LNCAP (cell line): ENCODE results near the gene MRPL12.

Experiments used
- CTCF ChIP-seq: fragments of 450-650 bp; IDR thresholded peaks from 2 replicates; pipeline ENCODE4 v1.5.1; 2017; ENCODE audit warnings: mild to moderate bottlenecking

Gene MRPL12

GRCh38 chr17:81712468-81713003 lies 9.4 kb downstream of the MRPL12 start:
- peak; percentile 35 for TF ChIP-seq CTCF

GRCh38 chr17:81713004-81713555 lies 9.9 kb downstream of the MRPL12 start:
- TF ChIP-seq CTCF: no peak

- no peak for TF ChIP-seq CTCF
Measured at GRCh38 chr17:81713556-81714411, 10.6 kb downstream of the MRPL12 start.

- TF ChIP-seq CTCF: no peak
Measured at GRCh38 chr17:81714412-81715106, 11.4 kb downstream of the MRPL12 start.

GRCh38 chr17:81715107-81715871 lies 12.1 kb downstream of the MRPL12 start:
- no peak for TF ChIP-seq CTCF

- no peak for TF ChIP-seq CTCF
Measured at GRCh38 chr17:81715872-81716673, 12.9 kb downstream of the MRPL12 start.
